ENCODE data around the gene ISOC2. TPM values are rescaled to one million over a fixed set of nuclear protein-coding genes. Genes with fewer than 3 reads are reported as not detected.

ISOC2 gene
- total RNA-seq, 1 experiment from 2014 or later = 251 TPM

DNA sequence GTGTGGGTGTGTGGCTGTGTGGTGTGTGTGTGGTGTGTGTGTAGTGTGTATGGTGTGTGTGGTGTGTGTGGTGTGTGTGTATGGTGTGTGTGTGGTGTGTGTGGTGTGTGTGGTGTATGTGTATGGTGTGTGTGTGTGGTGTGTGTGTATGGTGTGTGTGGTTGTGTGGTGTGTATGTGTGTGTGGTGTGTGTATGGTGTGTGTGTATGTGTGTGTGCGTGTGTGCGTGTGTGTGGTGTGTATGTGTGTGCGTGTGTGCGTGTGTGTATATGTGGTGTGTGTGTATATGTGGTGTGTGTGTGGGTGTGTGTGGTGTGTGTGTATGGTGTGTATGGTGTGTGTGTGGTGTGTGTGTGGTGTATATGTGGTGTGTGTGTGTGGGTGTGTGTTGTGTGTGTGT, 26.4 kb downstream of the ISOC2 start:
- Histone ChIP-seq H3K27ac (ENCODE audit: low read length) (no peak overlapping the region), H3K4me2 (ENCODE audit: low read length) (no peak overlapping the region), H3F3A (ENCODE audit: low read length, unreplicated experiment) (no peaks in the 10 kb centered on the region), H3K4me1 (ENCODE audit: insufficient read depth, low read length) (no peaks in the 10 kb centered on the region), H3K36me3 (ENCODE audit: low read depth, low read length) (no peaks in the 10 kb centered on the region), H3K9ac (ENCODE audit: low read length) (no peak overlapping the region), H3K4me3 (ENCODE audit: low read length) (no peak overlapping the region), H3K79me2 (ENCODE audit: low read length) (no peaks in the 10 kb centered on the region), H2AFZ (ENCODE audit: low read length) (no peak overlapping the region), H3K9me3 (ENCODE audit: low read length) (no peaks in the 10 kb centered on the region), H3K9me2 (replicated peaks; ENCODE audit: low read length) (no peaks in the 10 kb centered on the region), H3K27me3 (ENCODE audit: low read length) (no peaks in the 10 kb centered on the region), H4K20me1 (ENCODE audit: low read length) (no peaks in the 10 kb centered on the region; the same call in 1 of the 2 replicates)
- TF ChIP-seq EZH2phosphoT487 (IDR thresholded peaks at IDR 0.05; ENCODE audit: borderline replicate concordance, low read length) (no peak), EZH2 (IDR thresholded peaks at IDR 0.05; ENCODE audit: low read length, unreplicated experiment) (no peak)
- TF ChIP-seq, protein P1, sequence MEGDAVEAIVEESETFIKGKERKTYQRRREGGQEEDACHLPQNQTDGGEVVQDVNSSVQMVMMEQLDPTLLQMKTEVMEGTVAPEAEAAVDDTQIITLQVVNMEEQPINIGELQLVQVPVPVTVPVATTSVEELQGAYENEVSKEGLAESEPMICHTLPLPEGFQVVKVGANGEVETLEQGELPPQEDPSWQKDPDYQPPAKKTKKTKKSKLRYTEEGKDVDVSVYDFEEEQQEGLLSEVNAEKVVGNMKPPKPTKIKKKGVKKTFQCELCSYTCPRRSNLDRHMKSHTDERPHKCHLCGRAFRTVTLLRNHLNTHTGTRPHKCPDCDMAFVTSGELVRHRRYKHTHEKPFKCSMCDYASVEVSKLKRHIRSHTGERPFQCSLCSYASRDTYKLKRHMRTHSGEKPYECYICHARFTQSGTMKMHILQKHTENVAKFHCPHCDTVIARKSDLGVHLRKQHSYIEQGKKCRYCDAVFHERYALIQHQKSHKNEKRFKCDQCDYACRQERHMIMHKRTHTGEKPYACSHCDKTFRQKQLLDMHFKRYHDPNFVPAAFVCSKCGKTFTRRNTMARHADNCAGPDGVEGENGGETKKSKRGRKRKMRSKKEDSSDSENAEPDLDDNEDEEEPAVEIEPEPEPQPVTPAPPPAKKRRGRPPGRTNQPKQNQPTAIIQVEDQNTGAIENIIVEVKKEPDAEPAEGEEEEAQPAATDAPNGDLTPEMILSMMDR (conservative IDR thresholded peaks at IDR 0.05; ENCODE audit: low read depth, low read length) = no peak
- intact Hi-C loops (cut with micrococcal nuclease) = no loop called here
- CTCF ChIA-PET = no interaction called here
- ATAC-seq = no peak
- DNase-seq = no peak
- POLR2A ChIA-PET (ENCODE audit: unreplicated experiment) = no interaction called here
- BruUV-seq (replicated peaks) = no TSS peak

DNA sequence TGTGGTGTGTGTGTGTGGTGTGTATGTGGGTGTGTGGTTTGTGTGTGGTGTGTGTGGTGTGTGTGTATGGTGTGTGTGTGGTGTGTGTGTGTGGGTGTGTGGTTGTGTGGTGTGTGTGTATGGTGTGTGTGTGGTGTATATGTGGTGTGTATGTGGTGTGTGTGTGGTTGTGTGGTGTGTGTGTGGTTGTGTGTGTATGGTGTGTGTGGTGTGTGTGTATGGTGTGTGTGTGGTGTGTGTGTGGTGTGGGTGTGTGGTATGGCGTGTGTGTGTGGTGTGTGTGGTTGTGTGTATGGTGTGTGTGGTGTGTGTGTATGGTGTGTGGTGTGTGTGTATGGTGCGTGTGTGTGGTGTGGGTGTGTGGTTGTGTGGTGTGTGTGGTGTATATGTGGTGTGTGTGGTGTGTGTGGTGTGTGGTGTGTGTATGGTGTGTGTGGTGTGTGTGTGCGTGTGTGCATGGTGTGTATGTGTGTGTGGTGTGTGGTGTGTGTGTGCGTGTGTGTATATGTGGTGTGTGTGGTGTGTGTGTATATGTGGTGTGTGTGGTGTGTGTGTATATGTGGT, 27.0 kb downstream of the ISOC2 start:
- H3K4me1 ChIP-seq (ENCODE audit: insufficient read depth, low read length) = no peaks in the 10 kb centered on the region
- CTCF ChIA-PET = no interaction called here

DNA sequence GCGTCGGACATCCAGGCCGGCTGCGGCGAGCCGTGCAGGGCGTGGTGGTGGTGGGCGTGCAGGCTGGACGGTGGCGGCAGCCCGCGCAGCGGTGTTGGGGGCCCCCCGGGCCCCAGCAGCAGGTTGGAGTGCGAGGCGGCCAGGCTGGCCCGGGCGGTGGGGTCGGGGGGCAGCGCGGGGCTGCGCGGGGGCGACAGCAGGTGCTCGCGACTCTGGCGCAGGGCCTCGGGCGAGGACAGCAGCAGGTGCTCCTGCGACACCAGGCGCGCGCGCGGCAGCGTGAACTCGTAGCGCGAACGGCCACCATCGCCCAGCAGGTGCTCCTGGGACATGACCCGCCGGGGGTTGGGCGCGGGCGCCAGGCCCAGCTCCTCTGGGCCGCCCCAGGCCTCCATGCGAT, 28.1 kb downstream of the ISOC2 start:
- TF ChIP-seq, protein P1 (conservative IDR thresholded peaks at IDR 0.05; ENCODE audit: low read depth, low read length) = no peak
- TF ChIP-seq EZH2phosphoT487 (IDR thresholded peaks at IDR 0.05; ENCODE audit: borderline replicate concordance, low read length) (no peak), EZH2 (IDR thresholded peaks at IDR 0.05; ENCODE audit: low read length, unreplicated experiment) (no peak)

More for the DNA sequence above, 27.0 kb downstream of the ISOC2 start:
- no peaks in the 10 kb centered on the region; the same call in 1 of the 2 replicates for H4K20me1 ChIP-seq (ENCODE audit: low read length)
- no peak overlapping the region for H3K4me3 ChIP-seq (ENCODE audit: low read length)
- DNase-seq = no peak
- POLR2A ChIA-PET (ENCODE audit: unreplicated experiment) = no interaction called here
- H3K9ac ChIP-seq (ENCODE audit: low read length) = no peak overlapping the region
- no peaks in the 10 kb centered on the region for H3F3A ChIP-seq (ENCODE audit: low read length, unreplicated experiment)
- no peaks in the 10 kb centered on the region for H3K79me2 ChIP-seq (ENCODE audit: low read length)
- no peak overlapping the region for H3K27ac ChIP-seq (ENCODE audit: low read length)
- no peaks in the 10 kb centered on the region for H3K36me3 ChIP-seq (ENCODE audit: low read depth, low read length)
- H3K9me3 ChIP-seq (ENCODE audit: low read length) = no peaks in the 10 kb centered on the region
- BruUV-seq (replicated peaks) = no TSS peak
- TF ChIP-seq EZH2phosphoT487 (IDR thresholded peaks at IDR 0.05; ENCODE audit: borderline replicate concordance, low read length) = no peak
- TF ChIP-seq EZH2 (IDR thresholded peaks at IDR 0.05; ENCODE audit: low read length, unreplicated experiment) = no peak
- TF ChIP-seq, protein P1 (conservative IDR thresholded peaks at IDR 0.05; ENCODE audit: low read depth, low read length) = no peak
- no peaks in the 10 kb centered on the region for H3K27me3 ChIP-seq (ENCODE audit: low read length)
- no peak overlapping the region for H3K4me2 ChIP-seq (ENCODE audit: low read length)
- no peaks in the 10 kb centered on the region for H3K9me2 ChIP-seq (replicated peaks; ENCODE audit: low read length)
- intact Hi-C loops (cut with micrococcal nuclease) = no loop called here
- no peak for ATAC-seq
- H2AFZ ChIP-seq (ENCODE audit: low read length) = no peak overlapping the region

More for the DNA sequence above, 28.1 kb downstream of the ISOC2 start:
- H3K9me3 ChIP-seq (ENCODE audit: low read length) = no peaks in the 10 kb centered on the region
- no peak for DNase-seq
- ChIA-PET CTCF (no interaction called here), POLR2A (ENCODE audit: unreplicated experiment) (no interaction called here)
- no peaks in the 10 kb centered on the region for H3K36me3 ChIP-seq (ENCODE audit: low read depth, low read length)
- BruUV-seq (replicated peaks) = no TSS peak
- no peaks in the 10 kb centered on the region for H3K9me2 ChIP-seq (replicated peaks; ENCODE audit: low read length)
- intact Hi-C loops (cut with micrococcal nuclease) = no loop called here
- H3K27me3 ChIP-seq (ENCODE audit: low read length) = no peaks in the 10 kb centered on the region
- no peak overlapping the region for H3K27ac ChIP-seq (ENCODE audit: low read length)
- no peak for ATAC-seq
- no peak overlapping the region for H3K4me2 ChIP-seq (ENCODE audit: low read length)
- no peak overlapping the region for H3K4me3 ChIP-seq (ENCODE audit: low read length)
- H4K20me1 ChIP-seq (ENCODE audit: low read length) = no peaks in the 10 kb centered on the region; the same call in 1 of the 2 replicates
- H3K79me2 ChIP-seq (ENCODE audit: low read length) = no peaks in the 10 kb centered on the region
- no peak overlapping the region for H2AFZ ChIP-seq (ENCODE audit: low read length)
- H3K9ac ChIP-seq (ENCODE audit: low read length) = no peak overlapping the region
- no peaks in the 10 kb centered on the region for H3F3A ChIP-seq (ENCODE audit: low read length, unreplicated experiment)
- no peaks in the 10 kb centered on the region for H3K4me1 ChIP-seq (ENCODE audit: insufficient read depth, low read length)

All from PC-3 (cell line).